ENCODE data around the gene PABPC3. TPM values are rescaled to one million over a fixed set of nuclear protein-coding genes. Genes with fewer than 3 reads are reported as not detected.

Gene PABPC3
- total RNA-seq, 1 experiment from 2014 or later = 0.39 TPM

- no peak for DNase-seq
- H3K79me2 ChIP-seq (ENCODE audit: low read depth) = no peaks in the 10 kb centered on the region
- H4K20me1 ChIP-seq (ENCODE audit: insufficient read depth) = no peaks in the 10 kb centered on the region
- BruUV-seq (replicated peaks) = no TSS peak
- intact Hi-C loops (cut with micrococcal nuclease; ENCODE audit: unreplicated experiment) = no loop called here
- H3K9me3 ChIP-seq (ENCODE audit: insufficient read depth, low read depth) = no peaks in the 10 kb centered on the region
- H3K9me2 ChIP-seq (ENCODE audit: insufficient read depth) = no peaks in the 10 kb centered on the region
- H3K27ac ChIP-seq = no peak overlapping the region
- no peak overlapping the region for H2AFZ ChIP-seq
- no peaks in the 10 kb centered on the region for H3F3A ChIP-seq (ENCODE audit: insufficient read depth, low read depth)
- H3K27me3 ChIP-seq (ENCODE audit: insufficient read depth, low read depth) = peaks cover 70% of the 10 kb centered on the region
- ChIA-PET CTCF (no interaction called here), POLR2A (ENCODE audit: unreplicated experiment) (no interaction called here)
- H3K4me1 ChIP-seq (replicated peaks; ENCODE audit: insufficient read depth) = no peaks in the 10 kb centered on the region
- H3K4me3 ChIP-seq = no peak overlapping the region
- no peak overlapping the region for H3K4me2 ChIP-seq
- no peaks in the 10 kb centered on the region for H3K36me3 ChIP-seq (ENCODE audit: low read depth)
- no peak for TF ChIP-seq EZH2 (IDR thresholded peaks at IDR 0.05; ENCODE audit: low read depth)
- TF ChIP-seq CTCF (conservative IDR thresholded peaks at IDR 0.05) = no peak
Observed at GRCh38 chr13:25069236-25069635, 26.7 kb upstream of the PABPC3 start.

- Histone ChIP-seq H3K27me3 (ENCODE audit: insufficient read depth, low read depth) (peaks cover 65% of the 10 kb centered on the region), H3K9me2 (ENCODE audit: insufficient read depth) (no peaks in the 10 kb centered on the region), H4K20me1 (ENCODE audit: insufficient read depth) (no peaks in the 10 kb centered on the region), H2AFZ (no peak overlapping the region), H3K4me3 (no peak overlapping the region), H3K79me2 (ENCODE audit: low read depth) (no peaks in the 10 kb centered on the region), H3F3A (ENCODE audit: insufficient read depth, low read depth) (no peaks in the 10 kb centered on the region), H3K27ac (no peak overlapping the region), H3K4me2 (no peak overlapping the region), H3K36me3 (ENCODE audit: low read depth) (no peaks in the 10 kb centered on the region), H3K4me1 (replicated peaks; ENCODE audit: insufficient read depth) (no peaks in the 10 kb centered on the region), H3K9me3 (ENCODE audit: insufficient read depth, low read depth) (no peaks in the 10 kb centered on the region)
- ChIA-PET CTCF (no interaction called here), POLR2A (ENCODE audit: unreplicated experiment) (no interaction called here)
- intact Hi-C loops (cut with micrococcal nuclease; ENCODE audit: unreplicated experiment) = no loop called here
- no peak for TF ChIP-seq EZH2 (IDR thresholded peaks at IDR 0.05; ENCODE audit: low read depth)
- TF ChIP-seq CTCF (conservative IDR thresholded peaks at IDR 0.05) = no peak
- no peak for DNase-seq
- no TSS peak for BruUV-seq (replicated peaks)
Observed at GRCh38 chr13:25069911-25070310, 26.0 kb upstream of the PABPC3 start.

- CTCF ChIA-PET = no interaction called here
- no TSS peak for BruUV-seq (replicated peaks)
Observed at GRCh38 chr13:25080773-25081172, 15.2 kb upstream of the PABPC3 start.

More at GRCh38 chr13:25080773-25081172, 15.2 kb upstream of the PABPC3 start:
- no peak for TF ChIP-seq EZH2 (IDR thresholded peaks at IDR 0.05; ENCODE audit: low read depth)
- no peak for TF ChIP-seq CTCF (conservative IDR thresholded peaks at IDR 0.05)
- peaks cover 17% of the 10 kb centered on the region for H3K27me3 ChIP-seq (ENCODE audit: insufficient read depth, low read depth)
- H3K4me3 ChIP-seq = no peak overlapping the region
- no peak overlapping the region for H3K4me2 ChIP-seq
- H3K79me2 ChIP-seq (ENCODE audit: low read depth) = no peaks in the 10 kb centered on the region
- no peaks in the 10 kb centered on the region; the same call in 1 of the 2 replicates for H3K9me2 ChIP-seq (ENCODE audit: insufficient read depth)
- H4K20me1 ChIP-seq (ENCODE audit: insufficient read depth) = no peaks in the 10 kb centered on the region
- H3F3A ChIP-seq (ENCODE audit: insufficient read depth, low read depth) = no peaks in the 10 kb centered on the region
- no peaks in the 10 kb centered on the region for H3K9me3 ChIP-seq (ENCODE audit: insufficient read depth, low read depth)
- no peak overlapping the region for H2AFZ ChIP-seq
- POLR2A ChIA-PET (ENCODE audit: unreplicated experiment) = no interaction called here
- no peak overlapping the region for H3K27ac ChIP-seq
- DNase-seq = no peak
- no peaks in the 10 kb centered on the region for H3K36me3 ChIP-seq (ENCODE audit: low read depth)
- intact Hi-C loops (cut with micrococcal nuclease; ENCODE audit: unreplicated experiment) = loop anchor here (10.0 kb wide), 1 partner anchor 294 kb away; the partner anchor contains the start of gene ATP8A2
- H3K4me1 ChIP-seq (replicated peaks; ENCODE audit: insufficient read depth) = no peaks in the 10 kb centered on the region

Data from PC-9 (cell line).